ENCODE measurements around the gene JPH2.

GRCh38 chr20:44208165-44208564, 21.2 kb upstream of the JPH2 start:
- TF ChIP-seq CTCF (IDR thresholded peaks at IDR 0.05) = no peak
- TF ChIP-seq POLR2AphosphoS5 (IDR thresholded peaks at IDR 0.05) = no peak
- no peak for TF ChIP-seq POLR2A (IDR thresholded peaks at IDR 0.05)
